Omental fat pad (tissue), 4 donors: Measurements from ENCODE around the gene NUP107. TPM values are rescaled to one million over a fixed set of nuclear protein-coding genes. Genes with fewer than 3 reads are reported as not detected.

Experiments
- ATAC-seq: fragments of 150-250 bp; one replicate; pipeline ENCODE4 v1.9.1; 2016; ENCODE audit warnings: mild to moderate bottlenecking, moderate library complexity; ENCODE audit not compliant: low FRiP score
- DNase-seq: peaks from one replicate; pipeline ENCODE4 v3.0.0-alpha.2; 2019; ENCODE audit warnings: low spot score
- total RNA-seq, 4 donors: library from RNA; depleted of rRNA; stranded (reverse); fragments of >200 nt; gene quantifications; one replicate each; pipeline ENCODE4 v1.1.0, GENCODE V29; 2016
- TF ChIP-seq, protein P1 (sequence below), 3 donors: fragments of 450-650 bp; IDR thresholded peaks; one replicate each; pipeline ENCODE4 v1.5.1; 2016 to 2017; ENCODE audit warnings: antibody characterized with exemption in 3 of 3, mild to moderate bottlenecking in 3 of 3, moderate library complexity in 2 of 3

NUP107 gene
- total RNA-seq, 4 donors from 2014 or later = 27.1 to 48.9 (median 29.8) TPM

GRCh38 chr12:68794653-68795251 lies 108.0 kb downstream of the NUP107 start:
- ATAC-seq (no peak), DNase-seq (no peak)
- TF ChIP-seq, protein P1, sequence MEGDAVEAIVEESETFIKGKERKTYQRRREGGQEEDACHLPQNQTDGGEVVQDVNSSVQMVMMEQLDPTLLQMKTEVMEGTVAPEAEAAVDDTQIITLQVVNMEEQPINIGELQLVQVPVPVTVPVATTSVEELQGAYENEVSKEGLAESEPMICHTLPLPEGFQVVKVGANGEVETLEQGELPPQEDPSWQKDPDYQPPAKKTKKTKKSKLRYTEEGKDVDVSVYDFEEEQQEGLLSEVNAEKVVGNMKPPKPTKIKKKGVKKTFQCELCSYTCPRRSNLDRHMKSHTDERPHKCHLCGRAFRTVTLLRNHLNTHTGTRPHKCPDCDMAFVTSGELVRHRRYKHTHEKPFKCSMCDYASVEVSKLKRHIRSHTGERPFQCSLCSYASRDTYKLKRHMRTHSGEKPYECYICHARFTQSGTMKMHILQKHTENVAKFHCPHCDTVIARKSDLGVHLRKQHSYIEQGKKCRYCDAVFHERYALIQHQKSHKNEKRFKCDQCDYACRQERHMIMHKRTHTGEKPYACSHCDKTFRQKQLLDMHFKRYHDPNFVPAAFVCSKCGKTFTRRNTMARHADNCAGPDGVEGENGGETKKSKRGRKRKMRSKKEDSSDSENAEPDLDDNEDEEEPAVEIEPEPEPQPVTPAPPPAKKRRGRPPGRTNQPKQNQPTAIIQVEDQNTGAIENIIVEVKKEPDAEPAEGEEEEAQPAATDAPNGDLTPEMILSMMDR (IDR thresholded peaks at IDR 0.05) = no peak

Other genes starting within 250 kb of the NUP107 start
- gene RAP1B, start 76.1 kb upstream of the NUP107 start, total RNA-seq = 100 to 1,000 TPM; 207 to 298 (median 244) TPM
- gene SLC35E3, start 59.2 kb downstream of the NUP107 start, total RNA-seq = 1 to 10 TPM; 2.8 to 6.9 (median 3.7) TPM
- 10 to 100 TPM; 44.3 to 84.2 (median 70.1) TPM for gene MDM2, start 121.2 kb downstream of the NUP107 start, total RNA-seq
- gene CPM, start 246.2 kb downstream of the NUP107 start, total RNA-seq = 100 to 1,000 TPM; 233 to 478 (median 301) TPM